HCT116 (cell line): Measurements from ENCODE around the gene CYRIA. TPM values are rescaled to one million over a fixed set of nuclear protein-coding genes. Genes with fewer than 3 reads are reported as not detected.

Experiments
- ATAC-seq: fragments of 200-7000 bp; cut with Tn5 transposase; 2 replicates; pipeline ENCODE4 v1.9.1; 2020; ENCODE audit warnings: mild to moderate bottlenecking, moderate library complexity
- BruUV-seq: library from RNA; stranded (reverse); fragments of 400-500 nt; replicated peaks from 2 replicates; lab custom pipeline; 2021; lab: Mats Ljungman, UMichigan
- CTCF ChIA-PET: fragments of 300-600 bp; sonication (Branson Sonifier 250); formaldehyde crosslinking; loops from one replicate; lab custom pipeline; 2021; ENCODE audit warnings: antibody characterized with exemption; lab: Charles Lee
- POLR2A ChIA-PET: fragments of 300-600, 350-600 bp; sonication (Branson Sonifier 250); formaldehyde crosslinking; loops from one replicate; lab custom pipeline; 2021; ENCODE audit warnings: antibody characterized with exemption; lab: Charles Lee
- RAD21 ChIA-PET, 2 experiments: fragments of 300-600 bp; sonication (Branson Sonifier 250); formaldehyde crosslinking; loops; one replicate each; lab custom pipeline; 2023; ENCODE audit warnings: low total read pairs in 2 of 2; ENCODE audit not compliant: uncharacterized antibody in 2 of 2, unreplicated experiment in 2 of 2, low non-redundant PET in 1 of 2; lab: Charles Lee
- DNase-seq: peaks from one replicate; pipeline ENCODE4 v3.0.0-alpha.2; 2010; ENCODE audit warnings: low read depth, low spot score
- H2AFZ ChIP-seq: fragments of 200-600 bp; shearing (Covaris generic), sonication (generic); 2 replicates; pipeline ENCODE4 v1.6.1; 2017; ENCODE audit warnings: low read depth, mixed run types, mixed read lengths, antibody characterized with exemption, low read length; ENCODE audit not compliant: poor library complexity, severe bottlenecking
- H3K27ac ChIP-seq: 2 replicates; pipeline ENCODE4 v1.5.1; 2012; ENCODE audit warnings: low read depth, low read length
- H3K27me3 ChIP-seq: fragments of 200-600 bp; sonication (generic); 2 replicates; pipeline ENCODE4 v1.6.1; 2016; ENCODE audit warnings: mixed run types, low read length, mixed read lengths; ENCODE audit not compliant: insufficient read depth
- H3K36me3 ChIP-seq, 2 experiments: fragments of 200-500 bp in 1 of 2; fragments of 200-600 bp in 1 of 2; sonication (Bioruptor generic) in 1 of 2; sonication (generic) in 1 of 2; 2 replicates each; pipeline versions ENCODE4 v1.5.1 to v1.6.1; 2014 to 2016; ENCODE audit warnings: low read length in 2 of 2, inconsistent platforms in 1 of 2, mixed read lengths in 1 of 2, mixed run types in 1 of 2; ENCODE audit not compliant: insufficient read depth in 2 of 2, control insufficient read depth in 1 of 2
- H3K4me1 ChIP-seq, 2 experiments: fragments of 200-600 bp in 1 of 2; sonication (generic) in 1 of 2; 2 replicates each; pipeline versions ENCODE4 v1.5.1 to v1.6.1; 2012 to 2017; ENCODE audit warnings: low read length in 2 of 2, inconsistent platforms in 1 of 2, mild to moderate bottlenecking in 1 of 2, mixed read lengths in 1 of 2, mixed run types in 1 of 2, moderate library complexity in 1 of 2; ENCODE audit not compliant: insufficient read depth in 2 of 2, control insufficient read depth in 1 of 2
- H3K4me2 ChIP-seq: fragments of 200-600 bp; sonication (generic); 2 replicates; pipeline ENCODE4 v1.6.1; 2017; ENCODE audit warnings: mixed run types, low read length, mixed read lengths
- H3K4me3 ChIP-seq, 2 experiments: fragments of 200-600 bp in 1 of 2; sonication (generic) in 1 of 2; replicated peaks in 1 of 2; 2 replicates each; pipeline ENCODE4 v1.5.1; 2011 to 2016; ENCODE audit warnings: low read length in 2 of 2, control low read depth in 1 of 2, low read depth in 1 of 2, mild to moderate bottlenecking in 1 of 2, mixed read lengths in 1 of 2, mixed run types in 1 of 2
- H3K79me2 ChIP-seq: fragments of 200-600 bp; sonication (generic); 2 replicates; pipeline ENCODE4 v1.6.1; 2017; ENCODE audit warnings: mild to moderate bottlenecking, mixed run types, low read length, moderate library complexity, mixed read lengths; ENCODE audit not compliant: insufficient read depth
- H3K9ac ChIP-seq: fragments of 200-600 bp; sonication (generic); 2 replicates; pipeline ENCODE4 v1.6.1; 2016; ENCODE audit warnings: low read length, mixed read lengths
- H3K9me2 ChIP-seq: fragments of 200-600 bp; sonication (generic), shearing (Covaris generic); 2 replicates; pipeline ENCODE4 v1.6.1; 2017; ENCODE audit warnings: mixed run types, mild to moderate bottlenecking, moderate library complexity; ENCODE audit not compliant: insufficient read depth
- H3K9me3 ChIP-seq, 2 experiments: fragments of 200-500 bp in 1 of 2; fragments of 200-600 bp in 1 of 2; sonication (Bioruptor generic) in 1 of 2; sonication (generic) in 1 of 2; 2 replicates each; pipeline ENCODE4 v1.6.1; 2014 to 2017; ENCODE audit warnings: low read length in 2 of 2, mixed read lengths in 2 of 2, inconsistent platforms in 1 of 2, low read depth in 1 of 2, mild to moderate bottlenecking in 1 of 2, mixed run types in 1 of 2, moderate library complexity in 1 of 2; ENCODE audit not compliant: control insufficient read depth in 1 of 2, insufficient read depth in 1 of 2
- H4K20me1 ChIP-seq: fragments of 200-600 bp; sonication (generic), shearing (Covaris generic); 2 replicates; pipeline ENCODE4 v1.6.1; 2017; ENCODE audit warnings: mixed run types, mild to moderate bottlenecking, moderate library complexity; ENCODE audit not compliant: insufficient read depth
- CBX3 ChIP-seq: IDR thresholded peaks from 2 replicates; pipeline ENCODE4 v1.6.1; 2012; ENCODE audit warnings: low read depth
- CEBPB ChIP-seq: IDR thresholded peaks from 2 replicates; pipeline ENCODE4 v1.6.1; 2012; ENCODE audit warnings: low read depth
- CTCF ChIP-seq, 3 experiments: fragments of 200-600 bp in 1 of 3; sonication (generic) in 1 of 3; IDR thresholded peaks in 2 of 3; conservative IDR thresholded peaks in 1 of 3; 2 replicates each; pipeline ENCODE4 v1.5.1; 2012 to 2017; ENCODE audit warnings: low read depth in 2 of 3, low read length in 2 of 3, antibody characterized with exemption in 1 of 3, borderline replicate concordance in 1 of 3, control low read depth in 1 of 3, mild to moderate bottlenecking in 1 of 3, mixed read lengths in 1 of 3, mixed run types in 1 of 3, moderate library complexity in 1 of 3; ENCODE audit not compliant: insufficient read depth in 1 of 3
- EGR1 ChIP-seq: IDR thresholded peaks from 2 replicates; pipeline ENCODE4 v1.6.1; 2012; ENCODE audit warnings: low read depth
- ELF1 ChIP-seq: IDR thresholded peaks from 2 replicates; pipeline ENCODE4 v1.6.1; 2012; ENCODE audit warnings: low read depth, borderline replicate concordance
- EZH2phosphoT487 ChIP-seq: fragments of 200-600 bp; IDR thresholded peaks from 2 replicates; pipeline ENCODE4 v1.6.1; 2018; ENCODE audit warnings: antibody characterized with exemption, borderline replicate concordance
- JUND ChIP-seq: IDR thresholded peaks from 2 replicates; pipeline ENCODE4 v1.6.1; 2012
- MAX ChIP-seq: IDR thresholded peaks from 2 replicates; pipeline ENCODE4 v1.6.1; 2012
- POLR2A ChIP-seq: IDR thresholded peaks from 2 replicates; pipeline ENCODE4 v1.7.0; 2011; ENCODE audit warnings: borderline replicate concordance; ENCODE audit not compliant: insufficient read depth, insufficient read length; ENCODE audit errors: extremely low read depth
- POLR2AphosphoS5 ChIP-seq: IDR thresholded peaks from 2 replicates; pipeline ENCODE4 v1.6.1; 2011; ENCODE audit warnings: mild to moderate bottlenecking, low read depth, low read length, moderate library complexity
- RAD21 ChIP-seq: IDR thresholded peaks from 2 replicates; pipeline ENCODE4 v1.6.1; 2012; ENCODE audit warnings: low read depth, mild to moderate bottlenecking
- SIN3A ChIP-seq: IDR thresholded peaks from 2 replicates; pipeline ENCODE4 v1.6.1; 2012; ENCODE audit warnings: low read depth
- SP1 ChIP-seq: IDR thresholded peaks from 2 replicates; pipeline ENCODE4 v1.6.1; 2012; ENCODE audit warnings: low read depth
- SRF ChIP-seq: IDR thresholded peaks from 2 replicates; pipeline ENCODE4 v1.6.1; 2012; ENCODE audit warnings: low read depth
- YY1 ChIP-seq: IDR thresholded peaks from 2 replicates; pipeline ENCODE4 v1.6.1; 2011; ENCODE audit warnings: low read length, low read depth, moderate library complexity, mild to moderate bottlenecking; ENCODE audit not compliant: insufficient replicate concordance; ENCODE audit errors: extremely low read depth
- ZNF274 ChIP-seq: fragments of 200-500 bp; sonication (Bioruptor generic); IDR thresholded peaks from 2 replicates; pipeline ENCODE4 v1.6.1; 2014; ENCODE audit warnings: mild to moderate bottlenecking, low read depth, low read length, inconsistent platforms
- intact Hi-C: fragments of 100-400 bp; cut with micrococcal nuclease; formaldehyde crosslinking; loops from 2 replicates; pipeline ENCODE4 v1.10.0; 2022
- total RNA-seq: library from RNA; stranded (reverse); gene quantifications from one replicate; pipeline ENCODE4 v1.2.1, GENCODE V29; 2021; ENCODE audit not compliant: unreplicated experiment
- TF ChIP-seq, protein P1 (sequence below): IDR thresholded peaks from 2 replicates; pipeline ENCODE4 v1.6.1; 2012

The CYRIA gene
- total RNA-seq, 1 experiment from 2014 or later, result 0.44 TPM

DNA sequence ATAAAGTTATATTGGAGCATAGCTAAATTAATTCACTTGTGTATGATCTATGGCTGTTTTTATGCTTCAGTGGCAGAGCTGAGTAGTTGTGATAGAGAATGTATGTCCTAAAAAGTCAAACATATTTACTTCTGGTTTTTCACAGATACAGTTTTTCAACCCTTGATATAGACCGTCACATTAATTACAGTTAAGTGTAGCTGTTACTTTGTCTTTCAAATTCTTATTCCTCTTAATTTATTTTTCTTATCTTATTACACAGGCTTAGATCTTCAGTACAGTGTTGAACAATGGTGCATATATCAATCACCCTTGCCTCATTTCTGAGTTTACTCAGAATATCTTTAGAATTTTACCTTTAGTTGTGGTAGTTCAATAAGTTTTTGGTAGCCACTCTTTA, 12.2 kb upstream of the CYRIA start:
- ATAC-seq, result no peak
- Histone ChIP-seq H3K4me3 (no peak overlapping the region), H3K27me3 (peaks cover 6% of the 10 kb centered on the region), H3K36me3 (no peaks in the 10 kb centered on the region), H3K9ac (no peak overlapping the region), H3K9me2 (no peaks in the 10 kb centered on the region), H2AFZ (no peak overlapping the region), H3K27ac (no peak overlapping the region), H3K4me2 (no peak overlapping the region), H3K4me1 (no peaks in the 10 kb centered on the region), H4K20me1 (no peaks in the 10 kb centered on the region), H3K79me2 (no peaks in the 10 kb centered on the region), H3K9me3 (no peaks in the 10 kb centered on the region)
- no peak for DNase-seq
- ChIA-PET RAD21 (no interaction called here), POLR2A (no interaction called here), CTCF (no interaction called here)
- no TSS peak for BruUV-seq
- TF ChIP-seq MAX (no peak), SRF (no peak), EZH2phosphoT487 (no peak), POLR2AphosphoS5 (no peak), CTCF (IDR thresholded peaks at IDR 0.05 in 2 of 3, conservative IDR thresholded peaks at IDR 0.05 in 1 of 3; ENCODE audit: borderline replicate concordance in 1 of 3, insufficient read depth in 1 of 3, low read depth in 2 of 3, low read length in 2 of 3) (no peak), RAD21 (no peak), SP1 (no peak), SIN3A (no peak), ELF1 (no peak), JUND (no peak), CBX3 (no peak), ZNF274 (no peak), CEBPB (no peak), POLR2A (no peak), EGR1 (no peak), YY1 (no peak)
- TF ChIP-seq, protein P1, sequence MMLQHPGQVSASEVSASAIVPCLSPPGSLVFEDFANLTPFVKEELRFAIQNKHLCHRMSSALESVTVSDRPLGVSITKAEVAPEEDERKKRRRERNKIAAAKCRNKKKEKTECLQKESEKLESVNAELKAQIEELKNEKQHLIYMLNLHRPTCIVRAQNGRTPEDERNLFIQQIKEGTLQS, result no peak
- intact Hi-C loops, result no loop called here
